GM18868 (cell line): ENCODE measurements around the gene IL31RA.
"Not testable (repeated sequence)": the region's sequence is repeated elsewhere in the genome, so short reads cannot be mapped to it uniquely, and the experiment has no call there.

ENCODE experiments used
- ATAC-seq: cut with Tn5 transposase; IDR thresholded peaks from one replicate; pipeline ENCODE4 v1.9.1; 2021; ENCODE audit warnings: mild to moderate bottlenecking, moderate library complexity; ENCODE audit not compliant: unreplicated experiment

IL31RA gene

DNA sequence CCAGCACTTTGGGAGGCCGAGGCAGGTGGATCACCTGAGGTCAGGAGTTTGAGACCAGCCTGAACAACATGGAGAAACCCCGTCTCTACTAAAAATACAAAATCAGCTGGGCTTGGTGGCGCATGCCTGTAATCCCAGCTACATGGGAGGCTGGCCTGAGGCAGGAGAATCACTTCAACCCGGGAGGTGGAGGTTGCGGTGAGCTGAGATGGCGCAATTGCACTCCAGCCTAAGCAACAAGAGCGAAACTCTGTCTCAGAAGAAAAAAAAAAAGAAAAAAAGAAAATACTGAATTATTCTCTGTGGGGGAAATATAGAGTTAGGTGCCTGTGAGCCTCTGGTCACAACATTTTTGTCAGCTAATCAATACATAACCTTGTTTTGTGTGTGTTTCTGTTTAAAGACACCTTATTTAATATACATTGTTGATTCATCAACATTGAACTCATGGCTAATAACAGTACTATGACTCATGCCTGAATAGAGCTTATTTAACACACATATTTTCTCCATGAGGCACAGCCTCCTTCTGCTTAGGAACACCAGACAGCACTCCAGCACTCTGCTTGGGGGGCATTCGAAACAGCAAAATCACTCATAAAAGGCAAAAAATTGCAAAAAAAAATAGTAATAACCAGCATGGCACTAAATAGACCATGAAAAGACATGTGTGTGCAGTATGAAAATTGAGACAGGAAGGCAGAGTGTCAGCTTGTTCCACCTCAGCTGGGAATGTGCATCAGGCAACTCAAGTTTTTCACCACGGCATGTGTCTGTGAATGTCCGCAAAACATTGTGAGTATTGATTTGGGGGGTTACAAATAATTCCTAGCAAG, at the start of gene IL31RA:
IL31RA (plus strand) TSS at position 519 of the 836 bp plus-strand sequence; CDS start at position 733, 214 bp downstream.
- ATAC-seq: no peak

DNA sequence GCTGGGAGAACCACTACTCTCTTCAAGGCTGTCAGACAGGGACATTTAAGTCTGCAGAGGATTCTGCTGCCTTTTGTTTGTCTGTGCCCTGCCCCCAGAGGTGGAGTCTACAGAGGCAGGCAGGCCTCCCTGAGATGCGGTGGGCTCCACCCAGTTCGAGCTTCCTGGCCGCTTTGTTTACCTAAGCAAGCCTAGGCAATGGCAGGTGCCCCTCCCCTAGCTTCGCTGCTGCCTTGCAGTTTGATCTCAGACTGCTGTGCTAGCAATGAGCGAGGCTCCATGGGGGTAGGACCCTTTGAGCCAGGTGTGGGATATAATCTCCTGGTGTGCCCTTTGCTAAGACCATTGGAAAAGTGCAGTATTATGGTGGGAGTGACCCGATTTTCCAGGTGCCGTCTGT, 42.3 kb upstream of the IL31RA start:
- not testable (repeated sequence) for ATAC-seq

DNA sequence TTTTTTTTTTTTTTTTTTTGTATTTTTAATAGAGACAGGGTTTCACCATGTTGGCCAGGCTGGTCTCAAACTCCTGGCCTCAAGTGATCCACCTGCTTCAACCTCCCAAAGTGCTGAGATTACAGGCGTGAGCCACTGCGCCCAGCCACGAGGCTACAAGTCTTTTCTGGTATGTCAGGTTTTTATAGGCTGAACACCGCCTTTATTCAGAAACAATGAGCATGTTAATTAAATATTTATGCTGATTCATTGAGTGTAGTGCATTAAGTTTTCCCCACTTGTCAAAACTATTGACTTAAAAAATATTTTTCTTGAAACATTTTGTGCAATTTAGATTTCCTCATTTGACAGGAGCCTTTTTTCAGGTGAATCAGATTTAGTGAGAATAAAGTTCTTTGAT, 35.2 kb upstream of the IL31RA start:
- not testable (repeated sequence) for ATAC-seq

GRCh38 chr5:55816342-55816741, 34.8 kb upstream of the IL31RA start:
- no peak for ATAC-seq

DNA sequence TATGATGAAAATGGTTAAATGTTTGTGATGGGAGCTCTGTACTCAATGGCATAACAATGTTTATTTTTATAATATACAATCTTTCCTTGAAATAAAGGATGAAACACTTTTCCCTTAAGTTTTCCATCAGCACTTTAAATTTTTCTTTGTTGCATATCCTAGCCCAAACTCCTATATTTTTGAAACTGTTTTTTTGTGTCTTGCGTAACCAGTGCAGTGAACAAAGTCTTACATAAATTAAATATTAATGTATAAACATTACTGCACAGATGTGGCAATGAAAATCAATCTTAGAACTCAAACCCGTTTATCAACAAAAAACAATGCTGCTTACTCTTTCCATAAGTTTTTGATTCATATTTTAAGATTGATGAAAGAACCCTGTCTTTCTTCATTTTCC, 34.1 kb upstream of the IL31RA start:
- no peak for ATAC-seq

GRCh38 chr5:55820488-55820887, 30.7 kb upstream of the IL31RA start:
- ATAC-seq: no peak

DNA sequence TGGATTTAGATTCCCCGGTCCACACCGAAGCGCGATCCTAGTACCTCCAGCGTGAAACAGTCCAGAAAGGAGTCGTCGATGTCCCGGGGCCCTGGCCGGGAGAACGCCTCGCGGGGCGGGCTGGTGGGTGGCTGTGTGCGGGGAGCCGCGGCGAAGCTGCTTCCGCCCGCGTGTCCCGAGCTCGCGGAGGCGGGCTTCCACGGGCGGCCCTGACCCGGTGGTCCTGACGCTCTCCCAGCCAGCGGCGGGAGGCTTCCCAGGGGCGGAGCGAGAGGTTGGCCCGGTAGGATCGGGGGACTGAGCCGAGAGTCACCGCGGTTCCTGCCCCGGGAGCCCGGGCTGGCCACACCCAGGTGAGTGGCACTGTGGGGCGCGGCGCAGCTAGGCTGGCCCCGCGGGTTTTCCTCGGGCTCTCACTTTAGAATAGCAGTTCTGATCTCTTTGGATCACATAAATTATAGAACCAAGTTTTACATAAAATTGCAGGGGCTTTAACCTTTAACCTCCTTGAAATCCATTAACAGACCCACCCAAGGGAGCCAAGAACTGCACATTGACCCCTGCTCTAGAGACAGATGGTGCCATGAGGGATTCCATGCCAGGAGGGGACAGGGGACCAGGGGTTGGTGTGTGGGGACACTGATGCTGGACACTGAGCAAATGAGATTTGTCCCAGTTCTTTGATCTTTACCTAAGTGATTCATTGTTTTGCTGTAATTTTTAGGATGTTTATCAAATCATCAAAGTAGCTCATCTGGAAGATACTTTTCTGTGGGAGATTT, 29.2 kb upstream of the IL31RA start:
- ATAC-seq: no peak

DNA sequence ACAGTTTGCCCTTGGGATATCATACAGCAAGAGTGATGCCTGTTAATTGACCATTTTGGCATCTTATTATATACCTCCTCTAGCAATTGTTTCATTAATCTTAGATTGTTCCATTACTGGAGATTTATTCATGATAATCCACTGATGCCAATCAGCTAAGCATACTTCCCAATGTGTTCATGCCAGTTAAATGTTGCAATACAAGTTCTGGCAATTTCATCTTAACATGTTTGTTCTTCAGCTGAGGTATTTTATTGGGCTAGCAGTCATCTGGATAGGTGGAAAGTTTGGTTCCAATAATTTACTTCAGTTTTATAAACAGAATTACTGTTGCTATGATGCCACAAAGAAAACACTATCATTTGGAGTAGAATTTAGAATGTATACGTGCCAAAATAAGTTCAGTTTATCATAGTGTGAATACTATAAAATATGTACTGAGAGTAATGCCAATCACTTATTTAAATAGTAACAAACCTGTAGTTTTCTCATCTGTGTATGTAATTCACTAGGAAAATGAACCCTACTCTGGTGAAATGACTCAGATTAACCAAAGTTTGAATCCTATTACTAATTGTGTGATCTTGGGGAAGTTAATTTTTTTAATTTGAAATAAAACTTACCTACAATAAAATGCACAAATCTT, 27.9 kb upstream of the IL31RA start:
- ATAC-seq: no peak

DNA sequence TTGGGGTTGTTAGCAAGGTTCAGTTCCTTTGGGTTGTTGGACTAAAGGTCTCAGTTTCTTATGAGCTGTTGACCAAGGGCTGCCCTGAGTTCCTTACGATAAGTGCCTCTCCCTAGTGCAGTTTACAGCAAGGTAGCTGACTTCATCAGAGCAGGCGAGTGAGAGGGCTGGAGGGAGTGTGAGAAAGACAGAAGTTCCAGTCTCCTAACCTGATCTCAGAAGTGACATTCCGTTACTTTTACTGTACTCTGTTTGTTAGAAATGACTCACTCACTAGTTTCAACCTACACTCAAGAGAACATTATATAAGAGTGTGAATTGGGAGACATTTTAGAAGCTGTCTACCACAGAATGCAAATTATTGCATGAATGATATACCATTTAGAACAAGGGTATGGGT, 21.2 kb upstream of the IL31RA start:
- no peak for ATAC-seq

DNA sequence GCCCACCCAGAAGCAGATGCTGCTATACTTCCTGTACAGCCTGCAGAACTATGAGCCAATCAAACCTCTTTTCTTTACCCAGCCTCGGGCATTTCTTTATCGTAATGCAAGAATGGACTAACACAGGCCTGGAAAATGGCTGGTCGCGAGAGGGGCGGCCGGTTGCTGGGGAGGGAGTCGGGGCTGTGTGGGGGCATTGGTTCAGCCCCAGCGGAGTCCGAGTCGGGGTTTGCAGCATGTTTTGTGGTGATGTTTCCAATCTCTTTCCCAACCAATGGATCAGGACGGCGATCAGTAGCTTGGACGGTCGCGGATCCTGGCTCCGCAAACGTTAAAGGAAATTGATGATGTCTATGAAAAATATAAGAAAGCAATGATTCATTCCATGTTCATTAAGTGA, 18.7 kb upstream of the IL31RA start:
- no peak for ATAC-seq

DNA sequence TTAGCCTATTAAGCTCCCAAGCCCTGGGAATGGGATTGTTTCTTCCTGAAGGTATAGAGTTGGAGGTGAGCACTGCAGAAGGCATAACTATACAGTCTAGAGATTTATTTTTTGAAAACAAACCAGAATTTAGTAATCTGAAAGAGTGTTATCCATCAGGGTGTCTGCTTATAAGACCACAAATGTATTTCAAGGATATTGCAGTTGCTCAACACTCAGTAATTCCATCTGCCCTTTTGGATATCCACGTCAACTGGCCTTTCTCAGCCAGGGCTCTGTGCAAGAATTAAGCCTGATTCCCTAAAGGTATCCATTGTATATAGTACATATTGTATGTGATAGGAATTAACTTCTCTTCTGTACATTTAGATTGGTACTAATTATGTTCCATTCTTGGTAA, 15.0 kb upstream of the IL31RA start:
- ATAC-seq: no peak

DNA sequence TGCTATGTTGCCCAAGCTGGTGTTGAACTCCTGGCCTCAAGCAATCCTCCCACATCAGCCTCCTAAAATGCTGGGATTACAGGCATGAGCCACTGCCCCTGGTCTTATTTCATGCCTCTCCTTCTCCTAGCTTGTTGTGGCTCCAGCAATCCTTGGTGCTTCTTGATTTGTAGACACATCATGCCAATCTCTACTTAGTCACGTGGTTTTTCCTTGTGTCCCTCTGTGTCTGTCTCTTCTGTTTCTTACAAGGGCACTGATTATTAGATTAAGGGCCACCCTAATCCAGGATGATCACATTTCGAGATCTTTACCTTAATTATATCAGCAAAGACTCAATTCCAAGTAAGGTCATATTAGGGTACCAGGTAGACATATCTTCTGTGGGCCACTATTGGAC, 9.2 kb upstream of the IL31RA start:
- no peak for ATAC-seq

DNA sequence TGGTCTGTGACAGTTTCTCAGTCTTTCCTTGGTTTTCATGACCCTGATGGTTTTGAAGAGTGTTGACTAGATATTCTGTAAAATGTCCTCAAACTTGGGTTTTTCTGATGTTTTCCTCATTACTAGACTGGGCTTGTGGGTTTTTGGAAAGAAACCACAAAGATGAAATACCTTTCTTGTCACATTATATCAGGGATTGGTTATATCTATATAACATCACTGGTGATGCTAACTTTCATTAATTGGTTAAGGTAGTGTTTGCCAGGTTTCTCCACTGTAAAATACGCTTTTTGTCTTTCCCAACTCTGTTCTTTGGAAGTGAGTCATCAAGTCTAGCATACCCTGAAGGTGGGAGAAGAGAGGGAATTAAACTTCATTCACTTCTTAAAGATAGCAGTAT, 3.3 kb upstream of the IL31RA start:
- no peak for ATAC-seq

DNA sequence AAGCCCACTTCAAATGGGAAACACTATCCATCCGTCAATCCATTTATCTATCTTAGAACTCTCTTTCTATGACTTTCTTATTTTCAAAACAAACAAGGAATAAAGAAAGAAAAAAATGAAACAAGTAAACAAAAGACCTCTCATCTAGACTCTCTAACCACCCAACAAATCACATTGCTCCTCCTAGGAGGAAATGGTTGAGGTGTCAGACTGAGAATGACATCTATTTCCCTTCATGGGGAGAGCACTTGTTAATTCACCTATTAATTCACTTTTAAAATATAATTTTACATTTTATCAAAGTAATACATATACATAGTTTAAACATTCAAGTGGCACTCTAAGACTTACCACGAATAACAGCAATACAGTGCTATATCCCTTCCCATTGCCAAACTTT, 2.4 kb upstream of the IL31RA start:
- no peak for ATAC-seq

DNA sequence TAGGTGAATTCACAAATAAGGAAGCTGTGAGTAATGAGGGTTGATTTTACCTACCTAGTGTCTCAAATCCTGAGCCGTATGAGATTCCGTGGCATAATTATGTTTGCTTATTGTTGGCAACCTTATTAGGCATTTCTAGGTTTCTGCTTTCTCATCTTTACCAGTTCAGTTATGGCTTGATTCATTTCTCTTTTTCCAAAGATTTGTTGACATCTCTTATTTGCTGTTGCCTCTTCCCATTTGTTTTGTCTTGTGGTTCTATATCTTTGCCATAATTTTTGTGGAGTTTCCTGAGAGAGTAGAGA, 470 bp downstream of the IL31RA start:
- no peak for ATAC-seq

DNA sequence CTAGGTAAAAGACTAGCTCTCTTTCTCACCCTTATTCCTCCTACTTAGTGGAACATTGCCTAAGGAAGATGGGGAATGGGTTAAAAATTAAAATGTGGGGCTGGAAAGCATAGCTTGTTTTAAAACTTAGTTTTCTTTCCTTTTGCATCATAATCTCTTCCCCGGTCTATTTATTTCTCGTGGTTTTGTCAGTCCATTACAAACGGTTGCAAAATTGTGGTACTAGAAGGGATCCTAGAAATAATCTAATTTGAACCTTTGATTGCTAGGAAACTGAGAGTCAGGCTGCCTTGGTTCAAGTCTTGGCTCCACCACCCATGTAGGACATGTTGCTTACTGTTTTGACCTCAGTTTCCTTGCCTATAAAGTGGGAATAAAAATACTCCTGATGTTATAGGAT, 1.3 kb downstream of the IL31RA start:
- no peak for ATAC-seq

DNA sequence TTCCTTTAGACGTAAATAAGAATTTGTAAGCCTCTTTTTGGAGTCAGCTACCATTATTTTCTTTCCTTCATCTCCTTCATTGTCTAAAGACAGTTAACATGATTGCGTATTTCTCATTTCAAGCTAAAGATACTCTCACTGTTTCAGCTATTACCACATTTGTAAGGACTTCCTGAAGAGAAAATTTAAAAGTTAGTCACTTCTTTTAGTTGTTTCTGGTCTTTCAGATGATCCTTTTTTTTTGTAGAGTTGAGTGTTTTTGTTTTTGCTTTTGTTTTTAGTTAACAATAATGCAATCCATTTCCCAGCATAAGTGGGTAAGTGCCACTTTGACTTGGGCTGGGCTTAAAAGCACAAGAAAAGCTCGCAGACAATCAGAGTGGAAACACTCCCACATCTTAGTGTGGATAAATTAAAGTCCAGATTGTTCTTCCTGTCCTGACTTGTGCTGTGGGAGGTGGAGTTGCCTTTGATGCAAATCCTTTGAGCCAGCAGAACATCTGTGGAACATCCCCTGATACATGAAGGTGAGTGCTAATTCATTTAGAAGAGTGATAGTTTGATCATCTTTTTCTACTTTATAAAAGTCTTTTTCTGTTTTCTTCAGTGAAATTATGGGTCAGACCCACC, 2.0 kb downstream of the IL31RA start:
- ATAC-seq: no peak

DNA sequence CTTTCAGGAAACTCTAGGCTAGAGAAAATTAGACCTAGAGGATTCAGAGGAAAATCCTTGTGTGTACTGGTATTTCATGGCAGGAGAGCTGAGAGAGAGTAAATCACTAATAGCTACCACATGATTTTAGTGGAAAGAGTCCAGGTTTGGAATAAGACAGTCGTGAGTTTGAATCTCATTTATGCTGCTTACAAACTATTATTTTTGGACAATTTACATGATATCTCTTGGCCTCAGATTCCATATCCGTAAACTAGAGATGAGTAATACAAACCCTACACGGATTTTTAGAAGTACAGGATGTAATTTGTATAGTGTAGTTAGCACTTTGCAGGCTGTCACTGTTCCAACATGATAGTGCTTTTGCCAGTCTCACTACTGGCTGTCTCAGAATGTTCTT, 2.7 kb downstream of the IL31RA start:
- no peak for ATAC-seq

GRCh38 chr5:55855509-55855908, 4.4 kb downstream of the IL31RA start:
- no peak for ATAC-seq

GRCh38 chr5:55856516-55857246, 5.5 kb downstream of the IL31RA start:
- no peak for ATAC-seq

DNA sequence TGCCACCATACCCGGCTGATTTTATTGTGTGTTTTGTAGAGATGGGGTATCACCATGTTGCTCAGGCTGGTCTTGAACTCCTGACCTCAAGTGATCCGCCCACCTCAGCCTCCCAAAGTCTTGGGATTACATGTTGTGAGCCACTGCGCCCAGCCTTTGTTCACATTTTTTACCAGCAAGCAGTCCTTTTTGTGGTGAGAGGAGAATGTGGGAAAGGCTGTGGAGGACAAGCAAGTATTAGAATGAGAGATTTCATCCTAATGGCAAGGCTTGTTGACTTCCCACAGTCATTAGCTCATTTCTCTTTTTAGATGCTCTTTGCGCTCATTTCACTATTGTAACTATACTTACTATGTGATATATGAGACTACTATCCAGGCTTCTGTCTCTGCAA, 6.1 kb downstream of the IL31RA start:
- no peak for ATAC-seq
